Liver (tissue), 9 donors: ENCODE results near the gene MICAL2. TPM values are rescaled to one million over a fixed set of nuclear protein-coding genes. Genes with fewer than 3 reads are reported as not detected.

Experiments used
- DNase-seq: peaks from one replicate; pipeline ENCODE4 v3.0.0-alpha.2; 2017; ENCODE audit warnings: low spot score
- H3K27ac ChIP-seq, 2 donors: one replicate each; pipeline ENCODE4 v1.7.0; 2013; ENCODE audit warnings: inconsistent platforms in 2 of 2, low read length in 2 of 2, control low read depth in 1 of 2, low read depth in 1 of 2, mild to moderate bottlenecking in 1 of 2
- H3K27me3 ChIP-seq, 4 donors: one replicate each; pipeline versions ENCODE4 v1.6.1 to v1.7.0; 2013; ENCODE audit warnings: low read length in 3 of 4, inconsistent platforms in 1 of 4, mild to moderate bottlenecking in 1 of 4, moderate library complexity in 1 of 4; ENCODE audit not compliant: control insufficient read depth in 4 of 4, insufficient read depth in 4 of 4
- H3K36me3 ChIP-seq, 4 donors: one replicate each; pipeline versions ENCODE4 v1.6.1 to v1.7.0; 2013; ENCODE audit warnings: low read length in 3 of 4, mild to moderate bottlenecking in 3 of 4, low read depth in 1 of 4, moderate library complexity in 1 of 4; ENCODE audit not compliant: control insufficient read depth in 4 of 4, insufficient read depth in 3 of 4
- H3K4me1 ChIP-seq, 4 donors: one replicate each; pipeline versions ENCODE4 v1.6.1 to v1.7.0; 2013; ENCODE audit warnings: low read length in 3 of 4, mild to moderate bottlenecking in 3 of 4, moderate library complexity in 1 of 4; ENCODE audit not compliant: control insufficient read depth in 4 of 4, insufficient read depth in 4 of 4
- H3K4me3 ChIP-seq, 3 donors: one replicate each; pipeline versions ENCODE4 v1.6.1 to v1.7.0; 2013; ENCODE audit warnings: low read length in 3 of 3, control low read depth in 1 of 3, low read depth in 1 of 3, mild to moderate bottlenecking in 1 of 3
- H3K9ac ChIP-seq, 2 donors: one replicate each; pipeline ENCODE4 v1.7.0; 2013; ENCODE audit warnings: low read length in 2 of 2, mild to moderate bottlenecking in 2 of 2, moderate library complexity in 2 of 2, control low read depth in 1 of 2, low read depth in 1 of 2
- H3K9me3 ChIP-seq, 4 donors: one replicate each; pipeline versions ENCODE4 v1.6.1 to v1.7.0; 2013; ENCODE audit warnings: low read length in 3 of 4; ENCODE audit not compliant: control insufficient read depth in 4 of 4
- ATF3 ChIP-seq: IDR thresholded peaks from 2 replicates; pipeline ENCODE4 v1.6.1; 2016; ENCODE audit warnings: antibody characterized with exemption
- CTCF ChIP-seq: fragments of 150-350 bp; IDR thresholded peaks from 2 replicates; pipeline ENCODE4 v1.5.1; 2017; ENCODE audit warnings: improper control_type of control experiment, low read depth, low read length; ENCODE audit not compliant: missing input control
- EGR1 ChIP-seq, 2 donors: IDR thresholded peaks; 2 replicates each; pipeline ENCODE4 v1.6.1; 2016 to 2018; ENCODE audit warnings: antibody characterized with exemption in 2 of 2, low read depth in 2 of 2
- FOXA1 ChIP-seq: IDR thresholded peaks from 2 replicates; pipeline ENCODE4 v1.6.1; 2016; ENCODE audit warnings: antibody characterized with exemption
- FOXA2 ChIP-seq: IDR thresholded peaks from 2 replicates; pipeline ENCODE4 v1.6.1; 2016; ENCODE audit warnings: antibody characterized with exemption
- GABPA ChIP-seq, 2 donors: IDR thresholded peaks in 1 of 2; conservative IDR thresholded peaks in 1 of 2; 2 replicates each; pipeline ENCODE4 v1.6.1; 2016; ENCODE audit warnings: antibody characterized with exemption in 2 of 2, mild to moderate bottlenecking in 1 of 2, moderate library complexity in 1 of 2
- HNF4A ChIP-seq, 2 donors: conservative IDR thresholded peaks; 2 replicates each; pipeline ENCODE4 v1.6.1; 2016; ENCODE audit warnings: antibody characterized with exemption in 2 of 2, mild to moderate bottlenecking in 2 of 2
- HNF4G ChIP-seq: IDR thresholded peaks from 2 replicates; pipeline ENCODE4 v1.6.1; 2016; ENCODE audit warnings: antibody characterized with exemption
- JUND ChIP-seq, 2 donors: IDR thresholded peaks; 2 replicates each; pipeline ENCODE4 v1.6.1; 2016; ENCODE audit warnings: antibody characterized with exemption in 2 of 2
- MAX ChIP-seq: IDR thresholded peaks from 2 replicates; pipeline ENCODE4 v1.6.1; 2016; ENCODE audit warnings: antibody characterized with exemption
- NR2F2 ChIP-seq: IDR thresholded peaks from 2 replicates; pipeline ENCODE4 v1.6.1; 2016; ENCODE audit warnings: antibody characterized with exemption
- RAD21 ChIP-seq, 2 donors: IDR thresholded peaks; 2 replicates each; pipeline ENCODE4 v1.6.1; 2016; ENCODE audit warnings: antibody characterized with exemption in 2 of 2, mild to moderate bottlenecking in 2 of 2
- REST ChIP-seq: IDR thresholded peaks from 2 replicates; pipeline ENCODE4 v1.6.1; 2016; ENCODE audit warnings: antibody characterized with exemption, mild to moderate bottlenecking
- RXRA ChIP-seq, 2 donors: IDR thresholded peaks; 2 replicates each; pipeline ENCODE4 v1.6.1; 2017 to 2018; ENCODE audit warnings: antibody characterized with exemption in 2 of 2, mild to moderate bottlenecking in 1 of 2
- SP1 ChIP-seq: IDR thresholded peaks from 2 replicates; pipeline ENCODE4 v1.6.1; 2018; ENCODE audit warnings: antibody characterized with exemption, mild to moderate bottlenecking
- TAF1 ChIP-seq: conservative IDR thresholded peaks from 2 replicates; pipeline ENCODE4 v1.6.1; 2016; ENCODE audit warnings: antibody characterized with exemption, mild to moderate bottlenecking
- ZBTB33 ChIP-seq: IDR thresholded peaks from 2 replicates; pipeline ENCODE4 v1.6.1; 2016; ENCODE audit warnings: antibody characterized with exemption
- WGBS: extraction: QIAGEN DNeasy Blood & Tissue Kit; methylation state at CpG from one replicate; pipeline ENCODE4 v1.1.7; 2013; 5-methylcytosine and 5-hydroxymethylcytosine counted together
- polyA plus RNA-seq, 2 donors: library from polyadenylated mRNA; stranded (reverse) in 1 of 2; unstranded in 1 of 2; fragments of 200-250 nt in 1 of 2; fragments of >200 nt in 1 of 2; fragmentation: Nextera tagmentation in 1 of 2; extraction: Ambion mirVana in 1 of 2; gene quantifications; one replicate each; pipeline versions ENCODE4 v1.2.1 to v1.2.3, GENCODE V29; 2013 to 2015
- total RNA-seq, 2 donors: library from RNA; depleted of rRNA; stranded (reverse); fragments of >200 nt; gene quantifications; one replicate each; pipeline ENCODE4 v1.2.3, GENCODE V29; 2014
- donor health status: healthy.
- donor health status: healthy.
- donor health status: healthy.
- donor health status: healthy.
- donor health status: healthy.

Gene MICAL2
- total and polyA plus RNA-seq, 4 donors: 17.5 to 113 (median 42.9) TPM

GRCh38 chr11:12159351-12160099, 49.1 kb downstream of the MICAL2 start:
- H3K27ac ChIP-seq: no peak overlapping the region
- TF ChIP-seq FOXA2 (no peak), RAD21 (IDR thresholded peaks at IDR 0.05) (no peak), JUND (IDR thresholded peaks at IDR 0.05) (no peak), RXRA (IDR thresholded peaks at IDR 0.05) (no peak), FOXA1 (no peak), HNF4A (conservative IDR thresholded peaks at IDR 0.05) (no peak), ATF3 (no peak), REST (no peak), ZBTB33 (no peak), SP1 (no peak), TAF1 (no peak), EGR1 (IDR thresholded peaks at IDR 0.05; ENCODE audit: low read depth in 2 of 2) (no peak), GABPA (IDR thresholded peaks at IDR 0.05 in 1 of 2, conservative IDR thresholded peaks at IDR 0.05 in 1 of 2) (no peak), CTCF (no peak), NR2F2 (no peak), HNF4G (no peak), MAX (no peak)
- H3K9ac ChIP-seq: no peak overlapping the region
- H3K9me3 ChIP-seq: no peaks in the 10 kb centered on the region
- 83% methylated on average over 9 of the region's 9 CpGs for WGBS
- H3K4me3 ChIP-seq: no peak overlapping the region
- peaks cover 4 to 17% (median 13%) of the 10 kb centered on the region in 4 donors for H3K36me3 ChIP-seq
- H3K4me1 ChIP-seq: peaks cover 0 to 2% (median 0%) of the 10 kb centered on the region in 4 donors
- H3K27me3 ChIP-seq: no peaks in the 10 kb centered on the region
- DNase-seq: no peak
